Uterus (tissue), 4 donors: Measurements from ENCODE around the gene LRP1B. TPM values are rescaled to one million over a fixed set of nuclear protein-coding genes. Genes with fewer than 3 reads are reported as not detected.
"Not testable (repeated sequence)": the region's sequence is repeated elsewhere in the genome, so short reads cannot be mapped to it uniquely, and the experiment has no call there.

Experiments
- DNase-seq, 2 donors: peaks; one replicate each; pipeline ENCODE4 v3.0.0-alpha.2; 2019 to 2020
- H3K27ac ChIP-seq, 2 donors: fragments of 200-600 bp; sonication (generic); 1 replicate in 1 of 2; 2 replicates in 1 of 2; pipeline ENCODE4 v1.5.1; 2016 to 2018
- H3K27me3 ChIP-seq, 2 donors: fragments of 200-600 bp; sonication (generic); one replicate each; pipeline ENCODE4 v1.5.1; 2018 to 2019; ENCODE audit warnings: control low read depth in 1 of 2
- H3K36me3 ChIP-seq, 2 donors: fragments of 200-600 bp; sonication (generic); one replicate each; pipeline ENCODE4 v1.5.1; 2019; ENCODE audit warnings: control low read depth in 1 of 2
- H3K4me1 ChIP-seq, 2 donors: fragments of 200-600 bp; sonication (generic); one replicate each; pipeline ENCODE4 v1.5.1; 2018 to 2019; ENCODE audit warnings: control low read depth in 1 of 2
- H3K4me3 ChIP-seq, 2 donors: fragments of 200-600 bp; sonication (generic); 1 replicate in 1 of 2; 2 replicates in 1 of 2; pipeline ENCODE4 v1.5.1; 2018 to 2019; ENCODE audit warnings: mild to moderate bottlenecking in 1 of 2
- H3K9me3 ChIP-seq, 2 donors: fragments of 200-600 bp; sonication (generic); one replicate each; pipeline ENCODE4 v1.5.1; 2019; ENCODE audit warnings: control low read depth in 1 of 2
- POLR2A ChIP-seq, 2 donors: fragments of 450-650 bp; IDR thresholded peaks; one replicate each; pipeline ENCODE4 v1.6.1; 2016; ENCODE audit warnings: antibody characterized with exemption in 2 of 2, mild to moderate bottlenecking in 1 of 2, moderate library complexity in 1 of 2
- intact Hi-C: fragments of 100-400 bp; cut with DNase I; formaldehyde crosslinking; loops from one replicate; pipeline ENCODE4 v1.15.1; 2023; ENCODE audit warnings: low total_unique reads
- total RNA-seq, 4 donors: library from RNA; depleted of rRNA in 3 of 4; stranded (reverse); fragments of >200 nt in 3 of 4; gene quantifications; one replicate each; pipeline versions ENCODE4 v1.1.0 to v1.2.4, GENCODE V29; 2014 to 2023
- TF ChIP-seq, protein P1 (sequence below), 4 experiments: fragments of 200-600 bp in 2 of 4; fragments of 450-650 bp in 2 of 4; sonication (generic) in 2 of 4; IDR thresholded peaks; one replicate each; pipeline ENCODE4 v1.5.1; 2016 to 2019; ENCODE audit warnings: antibody characterized with exemption in 4 of 4, mild to moderate bottlenecking in 2 of 4, moderate library complexity in 1 of 4
- donor health status: DM: yes; HTN: yes; CAD: no.

Gene LRP1B
- total RNA-seq, 4 donors from 2014 or later: 0.29 to 7.3 (median 0.79) TPM; not detected in 1

DNA sequence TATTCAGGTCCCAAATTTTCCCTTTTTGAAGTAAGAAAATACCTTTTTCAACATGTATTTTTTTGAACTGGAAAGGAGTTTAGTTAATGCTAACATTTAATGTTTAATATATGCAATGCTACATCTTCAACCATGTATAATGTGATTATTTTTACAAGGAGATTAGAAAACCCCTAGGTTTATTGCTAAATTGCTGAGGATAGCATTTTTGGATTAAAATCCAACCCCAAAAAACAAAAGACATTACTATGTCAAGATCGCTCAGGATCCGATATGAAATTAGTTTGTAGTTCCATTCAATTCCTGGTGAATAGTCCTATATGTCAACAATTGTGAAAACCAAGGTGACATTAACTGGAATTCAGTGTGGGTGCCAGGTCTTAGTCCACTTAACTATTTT, 35.2 kb downstream of the LRP1B start:
- no peak overlapping the region for H3K4me3 ChIP-seq
- DNase-seq: no peak
- H3K27me3 ChIP-seq: no peaks in the 10 kb centered on the region
- no peaks in the 10 kb centered on the region for H3K9me3 ChIP-seq
- intact Hi-C loops: no loop called here
- TF ChIP-seq POLR2A (IDR thresholded peaks at IDR 0.05): no peak
- TF ChIP-seq, protein P1, sequence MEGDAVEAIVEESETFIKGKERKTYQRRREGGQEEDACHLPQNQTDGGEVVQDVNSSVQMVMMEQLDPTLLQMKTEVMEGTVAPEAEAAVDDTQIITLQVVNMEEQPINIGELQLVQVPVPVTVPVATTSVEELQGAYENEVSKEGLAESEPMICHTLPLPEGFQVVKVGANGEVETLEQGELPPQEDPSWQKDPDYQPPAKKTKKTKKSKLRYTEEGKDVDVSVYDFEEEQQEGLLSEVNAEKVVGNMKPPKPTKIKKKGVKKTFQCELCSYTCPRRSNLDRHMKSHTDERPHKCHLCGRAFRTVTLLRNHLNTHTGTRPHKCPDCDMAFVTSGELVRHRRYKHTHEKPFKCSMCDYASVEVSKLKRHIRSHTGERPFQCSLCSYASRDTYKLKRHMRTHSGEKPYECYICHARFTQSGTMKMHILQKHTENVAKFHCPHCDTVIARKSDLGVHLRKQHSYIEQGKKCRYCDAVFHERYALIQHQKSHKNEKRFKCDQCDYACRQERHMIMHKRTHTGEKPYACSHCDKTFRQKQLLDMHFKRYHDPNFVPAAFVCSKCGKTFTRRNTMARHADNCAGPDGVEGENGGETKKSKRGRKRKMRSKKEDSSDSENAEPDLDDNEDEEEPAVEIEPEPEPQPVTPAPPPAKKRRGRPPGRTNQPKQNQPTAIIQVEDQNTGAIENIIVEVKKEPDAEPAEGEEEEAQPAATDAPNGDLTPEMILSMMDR (IDR thresholded peaks at IDR 0.05): no peak
- no peaks in the 10 kb centered on the region for H3K36me3 ChIP-seq
- no peak overlapping the region for H3K27ac ChIP-seq
- no peaks in the 10 kb centered on the region for H3K4me1 ChIP-seq

DNA sequence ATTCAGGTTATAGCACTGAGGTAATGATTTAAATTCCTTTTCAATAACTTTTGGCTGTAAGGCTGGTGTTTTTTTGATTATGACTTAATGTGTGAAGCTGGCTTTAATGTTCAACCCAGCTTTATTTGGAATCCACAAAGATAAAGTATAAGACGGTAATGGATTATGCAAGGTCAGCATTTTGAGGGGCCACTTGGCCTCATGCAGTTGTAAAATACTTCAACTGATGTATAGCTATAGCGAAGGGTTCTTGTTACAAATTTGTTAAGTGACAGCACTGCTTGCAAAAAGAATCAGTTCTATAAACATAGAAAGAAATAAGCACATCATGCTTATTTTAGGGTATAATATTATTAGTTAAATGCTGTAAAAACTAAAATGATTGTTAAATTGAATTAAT, 36.6 kb downstream of the LRP1B start:
- TF ChIP-seq, protein P1 (IDR thresholded peaks at IDR 0.05): no peak
- no peak for TF ChIP-seq POLR2A (IDR thresholded peaks at IDR 0.05)
- Histone ChIP-seq H3K27me3 (no peaks in the 10 kb centered on the region), H3K36me3 (no peaks in the 10 kb centered on the region), H3K27ac (no peak overlapping the region), H3K4me3 (no peak overlapping the region), H3K9me3 (no peaks in the 10 kb centered on the region), H3K4me1 (no peaks in the 10 kb centered on the region)
- no peak for DNase-seq
- intact Hi-C loops: no loop called here

DNA sequence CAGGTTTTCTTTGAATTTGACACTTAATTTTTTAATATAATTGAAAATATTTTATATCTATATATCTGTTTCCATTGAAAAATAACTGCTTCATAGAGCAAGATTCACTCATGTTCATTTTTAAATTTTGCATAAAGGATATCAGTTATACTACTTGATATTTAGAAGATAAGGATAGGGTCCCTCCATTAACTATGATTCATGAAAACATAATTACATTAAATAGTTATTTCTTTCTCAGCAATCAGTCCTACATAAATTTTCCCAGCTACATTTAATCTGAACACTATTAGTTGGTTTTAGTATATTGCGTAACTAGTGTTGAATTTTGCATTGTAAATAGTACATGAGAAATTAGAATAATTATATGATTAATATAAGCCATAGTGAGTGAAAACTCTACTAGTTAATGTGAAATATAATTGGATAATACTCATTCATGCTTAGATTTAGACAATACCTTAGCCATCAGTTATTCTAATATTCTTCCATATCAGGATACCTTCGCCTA, 42.7 kb downstream of the LRP1B start:
- intact Hi-C loops: no loop called here
- TF ChIP-seq, protein P1 (IDR thresholded peaks at IDR 0.05): no peak
- no peak for TF ChIP-seq POLR2A (IDR thresholded peaks at IDR 0.05)
- no peak overlapping the region for H3K4me3 ChIP-seq
- no peaks in the 10 kb centered on the region for H3K4me1 ChIP-seq
- H3K27me3 ChIP-seq: no peaks in the 10 kb centered on the region
- no peaks in the 10 kb centered on the region for H3K36me3 ChIP-seq
- H3K27ac ChIP-seq: no peak overlapping the region
- no peak for DNase-seq
- no peaks in the 10 kb centered on the region for H3K9me3 ChIP-seq

DNA sequence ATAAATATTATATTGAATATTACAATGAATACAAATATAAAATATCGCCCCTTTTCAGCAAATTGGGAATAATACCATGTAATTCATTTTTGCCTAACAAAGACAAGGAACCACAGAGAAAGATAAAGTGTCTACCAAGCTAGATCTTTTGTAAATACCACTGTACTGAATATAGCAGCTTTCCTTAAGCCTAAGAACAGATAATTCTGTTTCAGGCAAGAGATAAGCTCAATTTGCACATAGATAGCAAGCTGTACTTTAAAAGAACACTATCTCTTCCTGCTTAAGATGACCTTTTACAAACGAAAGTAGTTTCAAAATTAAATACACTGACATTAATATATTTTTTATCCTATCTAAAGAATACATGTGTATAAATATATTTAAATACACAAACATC, 43.2 kb downstream of the LRP1B start:
- DNase-seq, H3K27me3 ChIP-seq, H3K36me3 ChIP-seq, intact Hi-C loops, H3K27ac ChIP-seq, H3K9me3 ChIP-seq, H3K4me3 ChIP-seq, H3K4me1 ChIP-seq: not testable (repeated sequence)

DNA sequence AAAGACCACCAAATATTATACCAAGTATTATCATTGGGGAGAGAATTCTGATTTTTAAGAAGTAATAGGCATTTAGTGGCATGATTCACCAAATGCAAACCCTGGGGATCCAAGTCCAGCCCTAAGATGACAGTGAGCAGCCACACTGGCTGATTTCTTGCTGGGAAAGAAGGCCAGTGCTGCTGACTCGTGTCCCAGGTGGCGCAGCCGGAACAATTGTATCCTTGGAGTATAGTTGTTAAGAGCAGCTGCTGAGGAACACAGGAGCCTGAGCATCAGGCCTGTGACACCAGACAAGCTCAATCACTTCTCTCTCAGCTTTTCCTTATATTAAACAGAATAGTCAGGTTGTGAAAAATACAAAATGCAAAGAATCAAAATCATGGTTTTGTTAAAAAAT, 48.4 kb downstream of the LRP1B start:
- no peaks in the 10 kb centered on the region for H3K4me1 ChIP-seq

More for the DNA sequence above, 48.4 kb downstream of the LRP1B start:
- DNase-seq: no peak
- no peak overlapping the region for H3K4me3 ChIP-seq
- no peaks in the 10 kb centered on the region for H3K9me3 ChIP-seq
- no peaks in the 10 kb centered on the region for H3K27me3 ChIP-seq
- no peaks in the 10 kb centered on the region for H3K36me3 ChIP-seq
- H3K27ac ChIP-seq: no peak overlapping the region
- TF ChIP-seq, protein P1 (IDR thresholded peaks at IDR 0.05): no peak
- TF ChIP-seq POLR2A (IDR thresholded peaks at IDR 0.05): no peak
- intact Hi-C loops: no loop called here
